Naive thymus-derived CD8-positive, alpha-beta T cell (primary cell): ENCODE data around the gene RAD51B. TPM values are rescaled to one million over a fixed set of nuclear protein-coding genes. Genes with fewer than 3 reads are reported as not detected.

Experiments
- ATAC-seq, 2 donors: fragments of 150-1000 bp; cut with Tn5 transposase in 1 of 2; sonication (Bioruptor Pico), chemical (Tn5 transposase) in 1 of 2; 1 replicate in 1 of 2; 2 replicates in 1 of 2; pipeline ENCODE4 v1.10.0; 2021; ENCODE audit warnings: mild to moderate bottlenecking in 2 of 2, moderate library complexity in 2 of 2
- POLR2A ChIA-PET: fragments of 350-600 bp; sonication (Branson Sonifier 250); formaldehyde crosslinking; loops from one replicate; lab custom pipeline; 2021; ENCODE audit warnings: antibody characterized with exemption; lab: Charles Lee
- DNase-seq, 10 donors: peaks; one replicate each; pipeline versions ENCODE4 v3.0.0 to v3.0.0-alpha.2; 2020 to 2022
- H3K27ac Mint-ChIP-seq, 10 donors: one replicate each; pipeline ENCODE4 v1.8.0; 2020 to 2022; ENCODE audit warnings: mild to moderate bottlenecking in 10 of 10, mixed read lengths in 10 of 10, moderate library complexity in 4 of 10, inconsistent platforms in 1 of 10
- H3K27me3 Mint-ChIP-seq, 5 donors: one replicate each; pipeline ENCODE4 v1.8.0; 2021 to 2022; ENCODE audit warnings: mixed read lengths in 5 of 5
- H3K36me3 Mint-ChIP-seq, 3 donors: one replicate each; pipeline ENCODE4 v1.8.0; 2020 to 2022; ENCODE audit warnings: mixed read lengths in 3 of 3, mild to moderate bottlenecking in 2 of 3, inconsistent platforms in 1 of 3
- H3K4me1 Mint-ChIP-seq, 4 donors: one replicate each; pipeline ENCODE4 v1.8.0; 2021 to 2022; ENCODE audit warnings: mixed read lengths in 4 of 4
- H3K4me3 Mint-ChIP-seq, 10 donors: one replicate each; pipeline ENCODE4 v1.8.0; 2020 to 2022; ENCODE audit warnings: mild to moderate bottlenecking in 10 of 10, mixed read lengths in 10 of 10, moderate library complexity in 6 of 10, inconsistent platforms in 1 of 10
- H3K9me3 Mint-ChIP-seq, 9 donors: one replicate each; pipeline ENCODE4 v1.8.0; 2020 to 2022; ENCODE audit warnings: mixed read lengths in 9 of 9, mild to moderate bottlenecking in 3 of 9, inconsistent platforms in 1 of 9, moderate library complexity in 1 of 9
- polyA plus RNA-seq, 3 donors: library from polyadenylated mRNA; unstranded; fragments of 300-500 nt; fragmentation: Illumina TruSeq; gene quantifications; one replicate each; pipeline ENCODE4 v1.2.3, GENCODE V29; 2021
- total RNA-seq, 8 experiments: library from RNA in 2 of 8; stranded (reverse) in 2 of 8; gene quantifications; one replicate each; pipeline ENCODE4 v1.2.3 and lab custom pipeline; 2021 to 2026

RAD51B gene
- total and polyA plus RNA-seq, 5 experiments from 2014 or later: 15.1 to 30.0 (median 26.4) TPM

- peaks cover 0 to 9% (median 2%) of the 10 kb centered on the region in 3 donors for H3K36me3 Mint-ChIP-seq
- H3K27ac Mint-ChIP-seq: peak overlapping the region in 4 of 10 donors; percentile 2 to 73 (median 38)
- POLR2A ChIA-PET: interaction anchor here (1.8 to 5.3 kb wide), 3 partner anchors 134 to 417 kb away, joined by 4 to 56 read pairs (median 8); partner anchors contain the start of gene ZFP36L1
- ATAC-seq (no peak), DNase-seq (no peak)
- no peak overlapping the region for H3K4me3 Mint-ChIP-seq
- peaks cover 0 to 2% (median 0%) of the 10 kb centered on the region in 9 donors for H3K9me3 Mint-ChIP-seq
- no peaks in the 10 kb centered on the region for H3K27me3 Mint-ChIP-seq
- peaks cover 42 to 91% (median 79%) of the 10 kb centered on the region in 4 donors for H3K4me1 Mint-ChIP-seq
Observed at GRCh38 chr14:68373124-68373646, 553.6 kb downstream of the RAD51B start.

- H3K27ac Mint-ChIP-seq: peak overlapping the region in 4 of 10 donors; percentile 5 to 73 (median 50)
- ATAC-seq: no peak
- no peaks in the 10 kb centered on the region for H3K27me3 Mint-ChIP-seq
- H3K4me1 Mint-ChIP-seq: peaks cover 43 to 89% (median 76%) of the 10 kb centered on the region in 4 donors
- DNase-seq: no peak
- peaks cover 0 to 2% (median 0%) of the 10 kb centered on the region in 9 donors for H3K9me3 Mint-ChIP-seq
- no peak overlapping the region for H3K4me3 Mint-ChIP-seq
- peaks cover 0 to 9% (median 2%) of the 10 kb centered on the region in 3 donors for H3K36me3 Mint-ChIP-seq
- POLR2A ChIA-PET: interaction anchor here (1.9 to 5.3 kb wide), 4 partner anchors 11 to 417 kb away, joined by 5 to 56 read pairs (median 9); partner anchors contain the start of gene ZFP36L1
Observed at GRCh38 chr14:68373847-68374444, 554.4 kb downstream of the RAD51B start.

GRCh38 chr14:68374682-68375081 lies 555.1 kb downstream of the RAD51B start:
- peak overlapping the region in 4 of 10 donors; percentile 49 to 80 (median 67) for H3K27ac Mint-ChIP-seq
- peaks cover 48 to 87% (median 76%) of the 10 kb centered on the region in 4 donors for H3K4me1 Mint-ChIP-seq
- peak overlapping the region in 1 of 10 donors; percentile 47 for H3K4me3 Mint-ChIP-seq
- ATAC-seq: no peak
- peaks cover 0 to 9% (median 2%) of the 10 kb centered on the region in 3 donors for H3K36me3 Mint-ChIP-seq
- POLR2A ChIA-PET: interaction anchor here (1.2 to 5.3 kb wide), 9 partner anchors 10 to 442 kb away, joined by 3 to 56 read pairs (median 6); partner anchors contain the start of gene ZFP36L1
- H3K9me3 Mint-ChIP-seq: peaks cover 0 to 2% (median 0%) of the 10 kb centered on the region in 9 donors
- no peak for DNase-seq
- H3K27me3 Mint-ChIP-seq: no peaks in the 10 kb centered on the region

- H3K4me1 Mint-ChIP-seq: peaks cover 51 to 87% (median 79%) of the 10 kb centered on the region in 4 donors
- peak overlapping the region in 7 of 10 donors; percentile 7 to 77 (median 40) for H3K4me3 Mint-ChIP-seq
- POLR2A ChIA-PET: interaction anchor here (0.9 to 5.3 kb wide), 12 partner anchors 8 to 441 kb away, joined by 3 to 56 read pairs (median 6); partner anchors contain the start of gene ZFP36L1
Observed at GRCh38 chr14:68375376-68375775, 555.8 kb downstream of the RAD51B start.

GRCh38 chr14:68376067-68376779 lies 556.6 kb downstream of the RAD51B start:
- POLR2A ChIA-PET: interaction anchor here (0.5 to 5.3 kb wide), 13 partner anchors 9 to 440 kb away, joined by 3 to 56 read pairs (median 6); partner anchors contain the start of gene ZFP36L1
- ATAC-seq: peak; percentile 29 to 36
- H3K9me3 Mint-ChIP-seq: peaks cover 0 to 2% (median 0%) of the 10 kb centered on the region in 9 donors
- H3K36me3 Mint-ChIP-seq: peaks cover 0 to 9% (median 0%) of the 10 kb centered on the region in 3 donors
- DNase-seq: peak in 2 of 10 donors; percentile 33 to 51
- peak overlapping the region in 9 of 10 donors; percentile 7 to 77 (median 59) for H3K4me3 Mint-ChIP-seq
- peak overlapping the region in 9 of 10 donors; percentile 18 to 92 (median 83) for H3K27ac Mint-ChIP-seq
- no peaks in the 10 kb centered on the region for H3K27me3 Mint-ChIP-seq
- peaks cover 50 to 87% (median 77%) of the 10 kb centered on the region in 4 donors for H3K4me1 Mint-ChIP-seq

More at GRCh38 chr14:68375376-68375775, 555.8 kb downstream of the RAD51B start:
- peak overlapping the region; percentile 6 to 94 (median 76) for H3K27ac Mint-ChIP-seq
- no peak for DNase-seq
- H3K9me3 Mint-ChIP-seq: peaks cover 0 to 2% (median 0%) of the 10 kb centered on the region in 9 donors
- H3K27me3 Mint-ChIP-seq: no peaks in the 10 kb centered on the region
- peaks cover 0 to 9% (median 2%) of the 10 kb centered on the region in 3 donors for H3K36me3 Mint-ChIP-seq
- ATAC-seq: no peak

GRCh38 chr14:68377006-68377405 lies 557.4 kb downstream of the RAD51B start:
- Mint-ChIP-seq H3K27ac (peak overlapping the region; percentile 61 to 92 (median 87)), H3K4me3 (peak overlapping the region in 9 of 10 donors; percentile 20 to 77 (median 63)), H3K4me1 (peaks cover 47 to 81% (median 71%) of the 10 kb centered on the region in 4 donors), H3K36me3 (peaks cover 0 to 4% (median 3%) of the 10 kb centered on the region in 3 donors), H3K27me3 (no peaks in the 10 kb centered on the region), H3K9me3 (peaks cover 0 to 2% (median 0%) of the 10 kb centered on the region in 9 donors)
- POLR2A ChIA-PET: interaction anchor here (0.9 to 5.3 kb wide), 8 partner anchors 8 to 414 kb away, joined by 3 to 56 read pairs (median 10); partner anchors contain the start of gene ZFP36L1
- ATAC-seq (no peak), DNase-seq (no peak)

GRCh38 chr14:68377459-68377858 lies 557.9 kb downstream of the RAD51B start:
- POLR2A ChIA-PET: interaction anchor here (0.9 to 5.3 kb wide), 6 partner anchors 11 to 413 kb away, joined by 3 to 56 read pairs (median 9); partner anchors contain the start of gene ZFP36L1
- no peaks in the 10 kb centered on the region for H3K27me3 Mint-ChIP-seq
- H3K4me3 Mint-ChIP-seq: peak overlapping the region in 9 of 10 donors; percentile 20 to 71 (median 63)
- H3K27ac Mint-ChIP-seq: peak overlapping the region; percentile 61 to 92 (median 85)
- H3K4me1 Mint-ChIP-seq: peaks cover 46 to 77% (median 67%) of the 10 kb centered on the region in 4 donors
- peaks cover 0 to 4% (median 0%) of the 10 kb centered on the region in 3 donors for H3K36me3 Mint-ChIP-seq
- DNase-seq (no peak), ATAC-seq (peak in 1 of 2 donors; percentile 31)
- H3K9me3 Mint-ChIP-seq: peaks cover 0 to 2% (median 0%) of the 10 kb centered on the region in 9 donors

GRCh38 chr14:68379510-68380328 lies 560.1 kb downstream of the RAD51B start:
- peaks cover 0 to 4% (median 0%) of the 10 kb centered on the region in 3 donors for H3K36me3 Mint-ChIP-seq
- peak overlapping the region in 8 of 10 donors; percentile 4 to 75 (median 56) for H3K4me3 Mint-ChIP-seq
- DNase-seq (peak in 6 of 10 donors; percentile 3 to 70 (median 40)), ATAC-seq (peak; percentile 91 to 92)
- no peaks in the 10 kb centered on the region for H3K9me3 Mint-ChIP-seq
- POLR2A ChIA-PET: interaction anchor here (0.6 to 0.9 kb wide), 2 partner anchors 96 to 249 kb away, joined by 3 read pairs; no protein-coding TSS in a partner anchor
- peaks cover 34 to 73% (median 60%) of the 10 kb centered on the region in 4 donors for H3K4me1 Mint-ChIP-seq
- H3K27ac Mint-ChIP-seq: peak overlapping the region; percentile 73 to 95 (median 90)
- no peaks in the 10 kb centered on the region for H3K27me3 Mint-ChIP-seq

GRCh38 chr14:68380329-68380741 lies 560.8 kb downstream of the RAD51B start:
- peaks cover 30 to 67% (median 54%) of the 10 kb centered on the region in 4 donors for H3K4me1 Mint-ChIP-seq

GRCh38 chr14:68384335-68384734 lies 564.8 kb downstream of the RAD51B start:
- no peak for DNase-seq
- Mint-ChIP-seq H3K27ac (peak overlapping the region in 2 of 10 donors; percentile 29 to 32), H3K9me3 (no peaks in the 10 kb centered on the region), H3K27me3 (no peaks in the 10 kb centered on the region), H3K36me3 (peaks cover 0 to 4% (median 2%) of the 10 kb centered on the region in 3 donors), H3K4me1 (peaks cover 12 to 43% (median 28%) of the 10 kb centered on the region in 4 donors), H3K4me3 (peak overlapping the region in 1 of 10 donors; percentile 15)
- POLR2A ChIA-PET: interaction anchor here (1.7 kb wide), 1 partner anchor 9 kb away, joined by 10 read pairs; no protein-coding TSS in a partner anchor
- ATAC-seq: no peak

More at GRCh38 chr14:68380329-68380741, 560.8 kb downstream of the RAD51B start:
- no peak for DNase-seq
- ATAC-seq: no peak
- POLR2A ChIA-PET: interaction anchor here (0.6 to 0.9 kb wide), 2 partner anchors 97 to 249 kb away, joined by 3 read pairs; no protein-coding TSS in a partner anchor
- Mint-ChIP-seq H3K4me3 (peak overlapping the region in 5 of 10 donors; percentile 4 to 75 (median 33)), H3K9me3 (no peaks in the 10 kb centered on the region), H3K27me3 (no peaks in the 10 kb centered on the region), H3K27ac (peak overlapping the region; percentile 73 to 95 (median 90)), H3K36me3 (peaks cover 0 to 4% (median 0%) of the 10 kb centered on the region in 3 donors)
